ENCODE measurements around the gene SAPCD2. TPM values are rescaled to one million over a fixed set of nuclear protein-coding genes. Genes with fewer than 3 reads are reported as not detected.

SAPCD2 gene
- total and polyA plus RNA-seq, 8 donors = 0.04 to 0.97 (median 0.34) TPM

GRCh38 chr9:137115394-137116026 lies 45.2 kb upstream of the SAPCD2 start:
- intact Hi-C loops (cut with DNase I) = loop anchor here (5.0 to 10.0 kb wide), 3 partner anchors 72 to 119 kb away; partner anchors contain the start of genes SLC34A3 (in 3 of the 3), ANAPC2 (in 1 of the 3) and SSNA1 (in 1 of the 3)
- WGBS, 2 donors = 58 to 76% methylated on average over 21 of the region's 21 CpGs
- Histone ChIP-seq H3K9me3 (no peaks in the 10 kb centered on the region), H3K27ac (no peak overlapping the region), H3K27me3 (no peaks in the 10 kb centered on the region), H3K4me1 (peaks cover 0 to 4% (median 0%) of the 10 kb centered on the region in 3 donors), H3K36me3 (peaks cover 0 to 9% (median 0%) of the 10 kb centered on the region in 3 donors), H3K4me3 (peak overlapping the region in 2 of 4 donors; percentile 77 to 87)
- no peak for TF ChIP-seq CTCF (IDR thresholded peaks at IDR 0.05)
- DNase-seq (peak in 2 of 6 donors; percentile 33 to 72), FAIRE-seq (no peak), ATAC-seq (no peak)

GRCh38 chr9:137114613-137115393 lies 44.4 kb upstream of the SAPCD2 start, which contains the start of gene DPP7:
DPP7 (minus strand) TSS chr9:137114733; CDS start chr9:137114713, 20 bp downstream.
- ATAC-seq (peak; percentile 87 to 96 (median 91)), FAIRE-seq (no peak), DNase-seq (peak; percentile 68 to 91 (median 80))
- intact Hi-C loops (cut with DNase I) = loop anchor here (5.0 to 10.0 kb wide), 3 partner anchors 72 to 120 kb away; partner anchors contain the start of genes SLC34A3 (in 3 of the 3), ANAPC2 (in 1 of the 3) and SSNA1 (in 1 of the 3)
- peaks cover 0 to 9% (median 0%) of the 10 kb centered on the region in 3 donors for H3K36me3 ChIP-seq
- no peaks in the 10 kb centered on the region for H3K9me3 ChIP-seq
- no peak for TF ChIP-seq CTCF (IDR thresholded peaks at IDR 0.05)
- H3K4me1 ChIP-seq = peaks cover 0 to 4% (median 0%) of the 10 kb centered on the region in 3 donors
- H3K4me3 ChIP-seq = peak within 1 kb of the TSS; percentile 63 to 87 (median 79)
- H3K27ac ChIP-seq = no peak within 1 kb of the TSS
- no peaks in the 10 kb centered on the region for H3K27me3 ChIP-seq
- 2 to 4% methylated on average over 32 to 70 of the region's 70 CpGs for WGBS, 2 donors

- intact Hi-C loops (cut with DNase I) = loop anchor here in 1 of 3 donors (10.0 kb wide), 1 partner anchor 121 kb away; the partner anchor contains the start of gene SLC34A3
- no peak for TF ChIP-seq CTCF (IDR thresholded peaks at IDR 0.05)
- peaks cover 0 to 9% (median 0%) of the 10 kb centered on the region in 3 donors for H3K36me3 ChIP-seq
- 1% methylated on average over 31 to 45 of the region's 45 CpGs for WGBS, 2 donors
- H3K4me3 ChIP-seq = peak overlapping the region; percentile 63 to 87 (median 79)
- H3K27ac ChIP-seq = no peak overlapping the region
- no peak for FAIRE-seq
- ATAC-seq = peak in 3 of 4 donors; percentile 1 to 8 (median 1)
- H3K9me3 ChIP-seq = no peaks in the 10 kb centered on the region
- peaks cover 0 to 4% (median 0%) of the 10 kb centered on the region in 3 donors for H3K4me1 ChIP-seq
- DNase-seq = peak in 1 of 6 donors; percentile 78
- H3K27me3 ChIP-seq = no peaks in the 10 kb centered on the region
Measured at GRCh38 chr9:137114220-137114612, 43.9 kb upstream of the SAPCD2 start.

DNA sequence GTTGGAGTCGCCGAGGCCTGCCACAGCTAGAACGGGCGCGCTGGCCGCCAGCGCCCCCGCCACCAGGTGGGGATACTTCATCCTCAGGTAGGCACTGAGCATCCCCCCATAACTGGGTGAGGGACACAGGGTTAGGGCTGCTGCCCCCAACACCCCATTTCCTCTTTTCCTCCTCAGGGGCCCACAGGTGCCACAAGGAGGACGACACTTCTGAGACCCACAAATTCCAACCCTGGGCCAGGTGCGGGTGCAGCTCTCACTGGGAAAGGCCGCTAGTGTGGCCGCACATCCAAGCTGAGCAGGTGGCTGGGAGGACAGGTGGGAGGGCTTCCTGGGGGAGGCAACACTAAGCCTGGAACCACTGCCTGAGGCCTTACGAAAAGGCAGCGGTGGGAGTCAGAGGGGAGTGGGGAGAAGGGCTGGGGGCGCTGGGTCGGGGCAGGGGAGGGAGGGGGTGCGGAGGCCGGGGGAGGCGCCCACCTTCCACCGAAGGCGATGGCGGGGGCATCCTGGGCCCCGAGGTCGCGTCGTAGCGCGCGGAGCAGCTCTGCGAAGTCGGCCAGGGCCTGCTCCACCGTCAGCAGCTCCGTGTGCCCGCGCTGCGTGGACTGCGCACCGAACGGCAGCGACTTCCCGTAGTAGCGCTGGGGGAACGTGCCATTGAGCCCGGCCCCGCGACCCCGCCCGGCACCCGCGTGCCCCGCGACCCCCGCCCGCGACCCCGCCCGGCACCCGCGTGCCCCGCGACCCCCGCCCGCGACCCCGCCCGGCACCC lies 43.2 kb upstream of the SAPCD2 start:
- no peak for TF ChIP-seq CTCF (IDR thresholded peaks at IDR 0.05)
- Histone ChIP-seq H3K27ac (no peak overlapping the region), H3K9me3 (no peaks in the 10 kb centered on the region), H3K36me3 (peaks cover 0 to 12% (median 0%) of the 10 kb centered on the region in 3 donors), H3K4me3 (peak overlapping the region in 2 of 4 donors; percentile 77 to 87), H3K27me3 (no peaks in the 10 kb centered on the region), H3K4me1 (peaks cover 0 to 4% (median 0%) of the 10 kb centered on the region in 3 donors)
- FAIRE-seq (no peak), DNase-seq (peak in 1 of 6 donors; percentile 70), ATAC-seq (no peak)
- WGBS, 2 donors = 36 to 61% methylated on average over 31 to 66 of the region's 66 CpGs
- intact Hi-C loops (cut with DNase I) = loop anchor here in 1 of 3 donors (10.0 kb wide), 1 partner anchor 121 kb away; the partner anchor contains the start of gene SLC34A3

Data from pancreas (tissue), 10 donors.